Measurements from ENCODE around the gene RAET1G. TPM values are rescaled to one million over a fixed set of nuclear protein-coding genes. Genes with fewer than 3 reads are reported as not detected.

RAET1G gene
- total RNA-seq, 2 experiments from 2014 or later = not detected

GRCh38 chr6:149899486-149899885, 23.4 kb downstream of the RAET1G start:
- ATAC-seq (no peak), DNase-seq (no peak)
- H3K36me3 Mint-ChIP-seq (ENCODE audit: low read depth) = no peaks in the 10 kb centered on the region
- H3K27me3 Mint-ChIP-seq = peaks cover 1% of the 10 kb centered on the region
- intact Hi-C loops (cut with micrococcal nuclease) = no loop called here
- no peaks in the 10 kb centered on the region for H3K9me3 Mint-ChIP-seq
- ChIA-PET POLR2A (no interaction called here), CTCF (interaction anchor here (1.1 kb wide), 1 partner anchor 59 kb away, joined by 3 read pairs; no protein-coding TSS in a partner anchor)
- no peak overlapping the region for H3K4me3 Mint-ChIP-seq
- TF ChIP-seq, protein P1, sequence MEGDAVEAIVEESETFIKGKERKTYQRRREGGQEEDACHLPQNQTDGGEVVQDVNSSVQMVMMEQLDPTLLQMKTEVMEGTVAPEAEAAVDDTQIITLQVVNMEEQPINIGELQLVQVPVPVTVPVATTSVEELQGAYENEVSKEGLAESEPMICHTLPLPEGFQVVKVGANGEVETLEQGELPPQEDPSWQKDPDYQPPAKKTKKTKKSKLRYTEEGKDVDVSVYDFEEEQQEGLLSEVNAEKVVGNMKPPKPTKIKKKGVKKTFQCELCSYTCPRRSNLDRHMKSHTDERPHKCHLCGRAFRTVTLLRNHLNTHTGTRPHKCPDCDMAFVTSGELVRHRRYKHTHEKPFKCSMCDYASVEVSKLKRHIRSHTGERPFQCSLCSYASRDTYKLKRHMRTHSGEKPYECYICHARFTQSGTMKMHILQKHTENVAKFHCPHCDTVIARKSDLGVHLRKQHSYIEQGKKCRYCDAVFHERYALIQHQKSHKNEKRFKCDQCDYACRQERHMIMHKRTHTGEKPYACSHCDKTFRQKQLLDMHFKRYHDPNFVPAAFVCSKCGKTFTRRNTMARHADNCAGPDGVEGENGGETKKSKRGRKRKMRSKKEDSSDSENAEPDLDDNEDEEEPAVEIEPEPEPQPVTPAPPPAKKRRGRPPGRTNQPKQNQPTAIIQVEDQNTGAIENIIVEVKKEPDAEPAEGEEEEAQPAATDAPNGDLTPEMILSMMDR (IDR thresholded peaks at IDR 0.05) = no peak
- H3K4me1 Mint-ChIP-seq (ENCODE audit: low read depth) = peaks cover 12% of the 10 kb centered on the region
- H3K27ac Mint-ChIP-seq = no peak overlapping the region

GRCh38 chr6:149898966-149899365, 24.0 kb downstream of the RAET1G start:
- TF ChIP-seq, protein P1 (IDR thresholded peaks at IDR 0.05) = no peak
- ChIA-PET POLR2A (no interaction called here), CTCF (interaction anchor here (1.0 kb wide), 1 partner anchor 58 kb away, joined by 3 read pairs; no protein-coding TSS in a partner anchor)
- Mint-ChIP-seq H3K9me3 (no peaks in the 10 kb centered on the region), H3K27me3 (peaks cover 1% of the 10 kb centered on the region), H3K4me3 (no peak overlapping the region), H3K4me1 (ENCODE audit: low read depth) (peaks cover 12% of the 10 kb centered on the region), H3K27ac (no peak overlapping the region), H3K36me3 (ENCODE audit: low read depth) (no peaks in the 10 kb centered on the region)
- intact Hi-C loops (cut with micrococcal nuclease) = no loop called here
- ATAC-seq (no peak), DNase-seq (no peak)

DNA sequence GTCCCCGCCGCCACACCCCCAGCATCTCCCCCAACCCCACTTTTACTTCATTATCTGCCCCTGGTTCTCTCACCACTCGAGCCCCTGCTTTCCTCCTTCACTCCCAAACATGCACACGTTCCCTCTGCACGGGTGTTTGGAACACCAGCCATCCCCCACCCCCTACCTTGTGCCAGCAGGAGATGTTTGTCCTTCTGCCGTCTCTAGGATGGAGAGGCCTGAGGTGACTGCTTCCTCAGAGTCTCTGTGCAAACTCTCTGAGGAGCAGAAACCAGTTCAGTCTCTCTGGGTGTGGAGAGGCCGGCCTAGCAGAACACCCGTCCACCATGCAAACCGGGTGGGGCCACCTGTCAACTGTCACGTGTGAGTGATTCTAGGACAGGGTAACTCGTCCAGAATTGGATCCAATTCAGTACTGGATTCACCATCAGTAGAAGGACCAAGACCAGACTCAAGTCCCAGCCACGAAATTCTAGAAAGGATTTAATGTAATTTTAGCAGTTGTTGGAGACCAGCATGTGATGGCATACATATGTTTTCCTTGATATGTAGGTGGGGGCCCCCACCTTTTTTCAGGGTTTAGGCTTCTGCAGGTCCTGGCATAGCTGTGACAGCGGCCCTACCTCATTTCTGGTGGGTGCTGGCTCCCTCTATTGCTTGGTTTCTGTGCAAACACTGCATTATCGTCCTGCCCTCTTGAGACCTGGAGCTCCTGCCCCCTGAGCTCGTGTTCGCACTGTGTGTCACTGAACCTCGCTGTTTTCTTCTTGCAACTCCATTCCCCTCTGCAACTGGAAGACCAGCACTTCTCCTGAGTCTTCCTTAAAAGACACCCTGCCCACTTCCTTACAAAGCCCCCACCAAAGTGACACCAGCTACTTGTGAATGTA, 24.8 kb downstream of the RAET1G start, which contains the start of gene RAET1E:
Gene RAET1E, minus strand, starts transcription at position 259 of the 890 bp plus-strand sequence. CDS start 7,212 bp downstream, outside the sequence.
- ChIA-PET CTCF (interaction anchor here (1.0 kb wide), 1 partner anchor 58 kb away, joined by 3 read pairs; no protein-coding TSS in a partner anchor), POLR2A (no interaction called here)
- Mint-ChIP-seq H3K4me1 (ENCODE audit: low read depth) (peaks cover 12% of the 10 kb centered on the region), H3K9me3 (no peaks in the 10 kb centered on the region), H3K27ac (no peak within 1 kb of the TSS), H3K36me3 (ENCODE audit: low read depth) (no peaks in the 10 kb centered on the region), H3K27me3 (peaks cover 7% of the 10 kb centered on the region), H3K4me3 (no peak within 1 kb of the TSS)
- intact Hi-C loops (cut with micrococcal nuclease) = no loop called here
- ATAC-seq = no peak
- no peak for DNase-seq
- TF ChIP-seq, protein P1 (IDR thresholded peaks at IDR 0.05) = no peak

DNA sequence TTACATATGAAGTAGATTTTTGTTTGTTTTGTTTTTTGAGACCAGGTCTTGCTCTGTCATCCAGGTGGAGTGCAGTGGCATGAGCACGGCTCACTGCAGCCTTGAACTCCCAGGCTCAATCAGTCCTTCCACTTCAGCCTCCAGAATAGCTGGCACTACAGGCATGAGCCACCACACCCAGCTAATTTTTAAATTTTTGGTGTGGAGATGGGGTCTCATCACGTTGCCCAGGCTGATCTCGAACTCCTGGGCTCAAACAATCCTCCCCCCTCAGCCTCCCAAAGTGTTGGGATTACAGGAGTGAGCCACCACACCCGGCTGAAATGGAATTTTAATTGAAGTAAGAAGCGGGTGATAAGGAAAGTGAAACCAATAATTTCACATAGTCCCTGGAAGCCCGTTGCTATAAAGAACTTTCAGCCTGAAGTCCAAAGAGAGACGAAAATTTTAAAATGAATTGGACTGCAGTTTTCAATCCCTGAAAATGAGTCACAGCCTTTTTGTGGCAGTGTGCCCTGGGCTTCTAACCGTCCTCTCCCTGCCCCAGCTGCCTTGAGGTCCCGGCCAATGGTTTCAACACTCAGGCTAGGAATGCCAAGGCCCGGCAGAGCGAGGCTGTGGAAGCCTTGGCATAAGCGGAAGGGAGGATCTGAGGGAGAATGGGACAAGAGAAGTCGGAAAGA, 25.8 kb downstream of the RAET1G start:
- TF ChIP-seq, protein P1 (IDR thresholded peaks at IDR 0.05) = no peak
- ChIA-PET CTCF (interaction anchor here (0.7 kb wide), 1 partner anchor 27 kb away, joined by 3 read pairs; no protein-coding TSS in a partner anchor), POLR2A (no interaction called here)
- no peak overlapping the region for H3K4me3 Mint-ChIP-seq
- H3K36me3 Mint-ChIP-seq (ENCODE audit: low read depth) = no peaks in the 10 kb centered on the region
- DNase-seq (no peak), ATAC-seq (no peak)
- H3K27ac Mint-ChIP-seq = no peak overlapping the region
- intact Hi-C loops (cut with micrococcal nuclease) = no loop called here
- H3K27me3 Mint-ChIP-seq = peaks cover 7% of the 10 kb centered on the region
- H3K4me1 Mint-ChIP-seq (ENCODE audit: low read depth) = peaks cover 12% of the 10 kb centered on the region
- no peaks in the 10 kb centered on the region for H3K9me3 Mint-ChIP-seq
